GM10266 (cell line): ENCODE data around the gene TGM1.

ENCODE experiments used
- DNase-seq: peaks from one replicate; pipeline ENCODE4 v3.0.0; 2012; ENCODE audit errors: extremely low spot score
- CTCF ChIP-seq: IDR thresholded peaks from 2 replicates; pipeline ENCODE4 v1.5.1; 2012; ENCODE audit warnings: mild to moderate bottlenecking, low read depth; ENCODE audit not compliant: control insufficient read depth, insufficient read depth; ENCODE audit errors: missing control alignments

TGM1 gene

GRCh38 chr14:24308342-24309124 is 45.6 kb upstream of the TGM1 start:
- no peak for DNase-seq
- TF ChIP-seq CTCF, result no peak

DNA sequence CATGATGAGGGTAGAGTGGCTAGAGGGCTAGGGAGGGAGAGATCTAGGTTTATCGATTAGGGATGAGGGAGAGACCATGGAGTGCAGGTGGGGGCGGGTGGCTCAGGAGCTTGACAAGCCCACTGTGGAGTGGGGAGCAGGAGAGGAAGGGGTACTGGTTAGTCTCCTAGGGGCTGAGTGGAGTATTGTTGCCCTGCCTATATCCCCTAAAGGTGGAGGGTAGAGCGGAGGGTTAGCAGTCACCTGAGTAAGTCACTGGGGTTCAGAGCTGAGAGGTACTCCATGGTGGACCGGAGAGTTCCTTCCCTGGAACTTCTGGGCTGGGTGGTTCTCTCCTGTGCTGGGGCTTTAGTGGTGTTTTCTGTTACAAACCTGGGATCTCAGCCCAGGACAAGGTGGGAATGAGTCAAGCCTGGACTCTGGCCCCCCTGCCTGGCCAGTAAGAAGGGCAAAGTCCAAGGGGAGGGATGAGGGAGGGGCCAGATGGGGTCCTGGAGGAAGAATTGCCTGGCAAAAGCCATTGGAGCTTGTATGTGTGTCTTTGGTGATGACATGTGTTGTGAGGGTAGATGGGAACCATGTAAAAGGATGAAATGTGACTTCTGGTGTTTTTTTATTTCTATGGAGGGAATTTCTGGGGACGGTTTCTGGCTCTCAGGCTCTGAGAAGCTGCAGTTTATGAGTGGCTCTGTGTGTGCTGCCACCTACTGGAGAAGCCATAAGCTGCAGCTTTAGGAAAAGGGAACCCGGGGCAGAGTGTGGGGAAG is 44.8 kb upstream of the TGM1 start, which contains the start of gene CIDEB:
CIDEB (minus strand) TSS at position 403 of the 767 bp plus-strand sequence; CDS start at position 284, 119 bp downstream.
- DNase-seq, result peak; percentile 82
- TF ChIP-seq CTCF, result peak; percentile 91

- TF ChIP-seq CTCF, result no peak
- no peak for DNase-seq
Measured at GRCh38 chr14:24307156-24307574, 44.2 kb upstream of the TGM1 start.

GRCh38 chr14:24304019-24304387 is 41.0 kb upstream of the TGM1 start:
- no peak for TF ChIP-seq CTCF
- DNase-seq, result no peak

DNA sequence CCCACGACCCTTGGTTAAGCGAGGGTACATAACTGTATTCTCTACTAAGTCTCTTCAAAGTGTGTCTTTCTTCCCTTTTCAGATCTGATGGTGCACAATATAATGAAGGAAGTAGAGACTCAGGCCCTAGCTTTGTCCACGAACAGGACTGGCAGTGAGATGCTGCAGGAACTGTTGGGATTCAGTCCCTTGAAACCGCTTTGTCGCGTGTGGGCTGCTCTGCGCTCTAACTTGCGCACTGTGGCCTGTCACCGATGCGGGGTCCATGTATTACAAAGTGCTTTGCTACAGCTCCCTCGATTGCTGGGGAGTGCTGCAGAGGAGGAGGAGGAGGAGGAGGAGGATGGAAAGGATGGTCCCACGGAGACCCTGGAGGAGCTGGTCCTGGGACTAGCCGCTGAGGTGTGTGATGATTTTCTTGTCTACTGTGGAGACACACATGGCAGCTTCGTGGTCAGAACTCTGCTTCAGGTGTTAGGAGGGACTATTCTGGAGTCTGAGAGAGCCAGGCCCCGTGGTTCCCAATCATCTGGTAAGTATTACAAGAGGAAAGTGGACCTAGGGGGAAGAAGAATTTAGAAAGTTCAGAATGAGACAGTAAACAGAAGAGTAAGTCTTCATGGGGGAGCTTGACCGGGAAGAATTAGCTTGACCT is 37.5 kb upstream of the TGM1 start:
- TF ChIP-seq CTCF, result no peak
- no peak for DNase-seq

DNA sequence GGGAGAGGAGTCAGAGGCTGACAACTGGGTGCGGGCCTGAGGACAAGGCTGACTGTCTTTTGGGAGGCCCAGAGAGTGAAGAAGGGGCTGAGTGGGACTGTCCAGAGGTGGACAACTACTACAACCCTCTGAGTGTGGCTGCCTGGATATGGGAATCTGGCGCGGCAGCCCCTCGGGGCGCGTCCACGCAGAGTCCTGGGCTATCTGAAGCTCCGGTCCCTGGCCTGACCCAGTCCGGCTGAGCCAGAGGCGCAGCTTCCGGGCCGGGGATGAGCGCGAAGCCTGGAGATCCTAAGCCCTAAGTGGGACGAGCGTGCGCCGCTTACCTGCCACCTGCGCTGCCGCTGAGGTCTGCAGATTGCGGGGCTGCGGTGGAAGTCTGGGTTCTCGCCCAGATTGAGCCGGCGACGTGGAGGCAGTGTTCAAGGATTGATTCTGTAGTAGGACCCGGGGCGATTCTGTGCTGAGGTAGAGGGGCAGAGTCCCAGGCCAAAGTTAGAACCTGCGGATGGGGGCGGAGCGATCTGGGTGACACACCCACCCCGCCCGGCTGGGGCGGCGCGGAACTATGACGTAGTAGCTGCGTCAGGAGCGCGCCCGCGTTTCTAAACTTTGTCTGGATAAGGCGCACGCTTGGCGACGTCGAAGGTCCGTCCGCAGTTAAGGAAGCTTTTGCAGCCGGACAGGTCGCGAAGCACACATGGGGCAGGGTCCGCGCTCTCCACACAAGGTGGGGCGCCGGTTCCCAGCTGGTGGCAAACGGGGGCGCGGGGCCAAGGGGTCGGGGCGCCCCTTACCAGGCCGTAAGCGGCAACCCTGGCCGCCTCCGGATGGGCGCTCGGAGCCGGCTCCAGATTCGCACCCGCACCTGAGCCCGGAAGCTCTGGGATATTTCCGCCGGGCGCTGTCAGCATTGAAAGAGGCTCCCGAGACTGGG is 36.5 kb upstream of the TGM1 start, which contains the start of the genes DHRS1 and NOP9:
DHRS1 (minus strand) TSS at position 526 of the 937 bp plus-strand sequence. CDS start 674 bp downstream, outside the sequence.
NOP9 (plus strand) TSS at position 596 of the 937 bp plus-strand sequence; CDS start at position 701, 105 bp downstream.
- no peak for TF ChIP-seq CTCF

More for the DNA sequence above, 36.5 kb upstream of the TGM1 start, which contains the start of the genes DHRS1 and NOP9:
- peak; percentile 95 for DNase-seq
